ENCODE data around the gene RINT1. TPM values are rescaled to one million over a fixed set of nuclear protein-coding genes. Genes with fewer than 3 reads are reported as not detected.

Gene RINT1
- polyA plus RNA-seq, 1 of the 3 experiments (the other 2 are of a cell fraction): 13.1 TPM

DNA sequence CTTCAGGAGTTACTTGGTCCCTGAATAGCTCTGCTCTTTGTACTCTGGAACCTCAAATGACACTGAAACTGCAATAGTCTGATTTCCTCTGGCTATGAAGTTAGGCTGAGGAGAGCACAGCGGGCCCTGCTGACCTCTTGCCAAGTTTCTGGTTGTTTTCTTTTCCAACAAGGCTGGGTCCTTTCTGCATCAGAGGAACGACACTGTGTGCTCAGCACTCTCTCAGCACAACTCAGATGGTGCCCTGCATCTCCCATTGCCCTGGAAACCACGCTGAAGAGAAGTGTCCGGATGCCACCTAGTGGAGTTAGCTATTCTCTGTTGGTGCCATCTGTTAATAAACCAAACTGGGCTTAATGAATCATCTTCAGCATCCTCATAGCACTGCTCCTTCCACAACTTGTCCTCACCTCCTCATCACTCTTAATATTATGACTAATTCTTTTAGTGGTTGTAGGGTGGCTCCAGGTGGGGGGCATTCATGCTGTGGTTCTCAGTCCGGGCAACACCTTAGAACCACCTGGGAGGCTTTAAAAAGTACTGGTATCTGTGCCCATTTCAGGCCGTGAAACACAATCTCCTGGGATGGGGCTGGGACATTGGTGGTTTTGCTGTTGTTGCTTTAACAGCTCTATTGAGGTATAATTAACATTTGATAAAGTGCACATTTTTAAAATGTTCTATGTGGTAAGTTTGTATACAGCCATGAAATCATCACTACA, 57.5 kb downstream of the RINT1 start (continued):
- no peak for TF ChIP-seq EP300 (IDR thresholded peaks at IDR 0.05; ENCODE audit: borderline replicate concordance in 1 of 2, low read depth in 1 of 2, low read length in 1 of 2)
- no peak for TF ChIP-seq POLR2AphosphoS5 (IDR thresholded peaks at IDR 0.05; ENCODE audit: low read depth, low read length)
- TF ChIP-seq, protein P1, sequence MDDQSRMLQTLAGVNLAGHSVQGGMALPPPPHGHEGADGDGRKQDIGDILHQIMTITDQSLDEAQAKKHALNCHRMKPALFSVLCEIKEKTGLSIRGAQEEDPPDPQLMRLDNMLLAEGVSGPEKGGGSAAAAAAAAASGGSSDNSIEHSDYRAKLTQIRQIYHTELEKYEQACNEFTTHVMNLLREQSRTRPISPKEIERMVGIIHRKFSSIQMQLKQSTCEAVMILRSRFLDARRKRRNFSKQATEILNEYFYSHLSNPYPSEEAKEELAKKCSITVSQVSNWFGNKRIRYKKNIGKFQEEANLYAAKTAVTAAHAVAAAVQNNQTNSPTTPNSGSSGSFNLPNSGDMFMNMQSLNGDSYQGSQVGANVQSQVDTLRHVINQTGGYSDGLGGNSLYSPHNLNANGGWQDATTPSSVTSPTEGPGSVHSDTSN (IDR thresholded peaks at IDR 0.05): no peak
- TF ChIP-seq MXI1 (IDR thresholded peaks at IDR 0.05; ENCODE audit: low read depth, low read length): peak; percentile 71
- peak; percentile 67 for TF ChIP-seq CHD2 (IDR thresholded peaks at IDR 0.05; ENCODE audit: low read length, partially characterized antibody)
- TF ChIP-seq, protein P2, sequence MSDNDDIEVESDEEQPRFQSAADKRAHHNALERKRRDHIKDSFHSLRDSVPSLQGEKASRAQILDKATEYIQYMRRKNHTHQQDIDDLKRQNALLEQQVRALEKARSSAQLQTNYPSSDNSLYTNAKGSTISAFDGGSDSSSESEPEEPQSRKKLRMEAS (IDR thresholded peaks at IDR 0.05; ENCODE audit: low read depth): 0 out of 2 replicates have a peak, but pooled peaks have one; percentile 33
- no peak for TF ChIP-seq NFIC (IDR thresholded peaks at IDR 0.05; ENCODE audit: borderline replicate concordance)
- TF ChIP-seq FOSL2 (IDR thresholded peaks at IDR 0.05; ENCODE audit: borderline replicate concordance, low read depth): 0 out of 2 replicates have a peak, but pooled peaks have one; percentile 2
- TF ChIP-seq, protein P3, sequence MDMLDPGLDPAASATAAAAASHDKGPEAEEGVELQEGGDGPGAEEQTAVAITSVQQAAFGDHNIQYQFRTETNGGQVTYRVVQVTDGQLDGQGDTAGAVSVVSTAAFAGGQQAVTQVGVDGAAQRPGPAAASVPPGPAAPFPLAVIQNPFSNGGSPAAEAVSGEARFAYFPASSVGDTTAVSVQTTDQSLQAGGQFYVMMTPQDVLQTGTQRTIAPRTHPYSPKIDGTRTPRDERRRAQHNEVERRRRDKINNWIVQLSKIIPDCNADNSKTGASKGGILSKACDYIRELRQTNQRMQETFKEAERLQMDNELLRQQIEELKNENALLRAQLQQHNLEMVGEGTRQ (IDR thresholded peaks at IDR 0.05; ENCODE audit: borderline replicate concordance, low read depth, low read length): no peak
- TF ChIP-seq RFX5 (IDR thresholded peaks at IDR 0.05; ENCODE audit: low read length): peak; percentile 78
- no peak for TF ChIP-seq RXRA (IDR thresholded peaks at IDR 0.05; ENCODE audit: borderline replicate concordance, low read depth)
- TF ChIP-seq, protein P4, sequence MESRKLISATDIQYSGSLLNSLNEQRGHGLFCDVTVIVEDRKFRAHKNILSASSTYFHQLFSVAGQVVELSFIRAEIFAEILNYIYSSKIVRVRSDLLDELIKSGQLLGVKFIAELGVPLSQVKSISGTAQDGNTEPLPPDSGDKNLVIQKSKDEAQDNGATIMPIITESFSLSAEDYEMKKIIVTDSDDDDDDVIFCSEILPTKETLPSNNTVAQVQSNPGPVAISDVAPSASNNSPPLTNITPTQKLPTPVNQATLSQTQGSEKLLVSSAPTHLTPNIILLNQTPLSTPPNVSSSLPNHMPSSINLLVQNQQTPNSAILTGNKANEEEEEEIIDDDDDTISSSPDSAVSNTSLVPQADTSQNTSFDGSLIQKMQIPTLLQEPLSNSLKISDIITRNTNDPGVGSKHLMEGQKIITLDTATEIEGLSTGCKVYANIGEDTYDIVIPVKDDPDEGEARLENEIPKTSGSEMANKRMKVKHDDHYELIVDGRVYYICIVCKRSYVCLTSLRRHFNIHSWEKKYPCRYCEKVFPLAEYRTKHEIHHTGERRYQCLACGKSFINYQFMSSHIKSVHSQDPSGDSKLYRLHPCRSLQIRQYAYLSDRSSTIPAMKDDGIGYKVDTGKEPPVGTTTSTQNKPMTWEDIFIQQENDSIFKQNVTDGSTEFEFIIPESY (IDR thresholded peaks at IDR 0.05; ENCODE audit: borderline replicate concordance, low read depth): no peak
- no peak for TF ChIP-seq SIN3A (IDR thresholded peaks at IDR 0.05; ENCODE audit: borderline replicate concordance, low read depth, low read length)
- no peak for TF ChIP-seq NRF1 (IDR thresholded peaks at IDR 0.05; ENCODE audit: low read depth, low read length)
- TF ChIP-seq, protein P5, sequence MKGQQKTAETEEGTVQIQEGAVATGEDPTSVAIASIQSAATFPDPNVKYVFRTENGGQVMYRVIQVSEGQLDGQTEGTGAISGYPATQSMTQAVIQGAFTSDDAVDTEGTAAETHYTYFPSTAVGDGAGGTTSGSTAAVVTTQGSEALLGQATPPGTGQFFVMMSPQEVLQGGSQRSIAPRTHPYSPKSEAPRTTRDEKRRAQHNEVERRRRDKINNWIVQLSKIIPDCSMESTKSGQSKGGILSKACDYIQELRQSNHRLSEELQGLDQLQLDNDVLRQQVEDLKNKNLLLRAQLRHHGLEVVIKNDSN (IDR thresholded peaks at IDR 0.05; ENCODE audit: borderline replicate concordance, low read depth): no peak
- peak; percentile 36; the same call in 1 of the 2 replicates for TF ChIP-seq TCF12 (IDR thresholded peaks at IDR 0.05)
- TF ChIP-seq TEAD4 (IDR thresholded peaks at IDR 0.05; ENCODE audit: borderline replicate concordance, insufficient read depth): no peak
